Measurements from ENCODE around the gene SHTN1. TPM values are rescaled to one million over a fixed set of nuclear protein-coding genes. Genes with fewer than 3 reads are reported as not detected.

The SHTN1 gene
- total RNA-seq, 1 donor from 2014 or later: 3.6 TPM

DNA sequence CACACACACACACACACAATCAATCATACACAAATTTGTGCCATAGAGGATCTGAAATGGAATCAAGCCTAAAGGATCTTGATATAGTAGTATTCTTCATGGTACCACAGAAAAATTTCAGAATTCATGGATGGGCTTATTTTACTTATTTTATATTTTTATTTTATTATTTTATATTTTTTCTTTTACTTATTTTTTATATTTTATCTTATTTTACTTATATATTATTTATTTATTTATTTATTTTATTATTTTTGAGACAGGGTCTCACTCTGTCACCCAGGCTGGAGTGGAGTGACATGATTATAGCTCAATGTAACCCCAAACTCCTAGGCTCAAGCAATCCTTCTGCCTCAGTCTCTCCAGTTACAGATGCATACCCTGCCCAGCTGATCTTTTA lies 16.7 kb downstream of the SHTN1 start:
- no peak for DNase-seq (ENCODE audit: low read depth)

DNA sequence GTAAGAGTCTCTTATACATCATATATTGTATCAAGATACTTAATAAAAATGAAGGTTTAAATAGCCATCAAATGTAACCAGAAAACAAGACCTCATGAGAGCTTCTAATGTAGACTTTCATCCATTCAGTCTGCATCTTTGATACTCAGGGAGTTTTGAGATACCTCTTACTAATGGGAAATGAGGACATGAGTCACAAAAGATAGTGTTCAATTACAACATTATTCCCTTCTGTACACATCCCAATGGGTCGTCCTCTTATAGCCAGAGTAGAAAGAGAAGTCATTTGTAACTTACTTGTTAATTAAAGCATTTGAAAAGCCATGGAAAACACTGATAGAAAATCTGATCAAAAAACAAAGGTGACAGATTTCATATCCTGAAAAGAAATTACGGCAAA lies 19.4 kb downstream of the SHTN1 start:
- DNase-seq (ENCODE audit: low read depth): no peak

DNA sequence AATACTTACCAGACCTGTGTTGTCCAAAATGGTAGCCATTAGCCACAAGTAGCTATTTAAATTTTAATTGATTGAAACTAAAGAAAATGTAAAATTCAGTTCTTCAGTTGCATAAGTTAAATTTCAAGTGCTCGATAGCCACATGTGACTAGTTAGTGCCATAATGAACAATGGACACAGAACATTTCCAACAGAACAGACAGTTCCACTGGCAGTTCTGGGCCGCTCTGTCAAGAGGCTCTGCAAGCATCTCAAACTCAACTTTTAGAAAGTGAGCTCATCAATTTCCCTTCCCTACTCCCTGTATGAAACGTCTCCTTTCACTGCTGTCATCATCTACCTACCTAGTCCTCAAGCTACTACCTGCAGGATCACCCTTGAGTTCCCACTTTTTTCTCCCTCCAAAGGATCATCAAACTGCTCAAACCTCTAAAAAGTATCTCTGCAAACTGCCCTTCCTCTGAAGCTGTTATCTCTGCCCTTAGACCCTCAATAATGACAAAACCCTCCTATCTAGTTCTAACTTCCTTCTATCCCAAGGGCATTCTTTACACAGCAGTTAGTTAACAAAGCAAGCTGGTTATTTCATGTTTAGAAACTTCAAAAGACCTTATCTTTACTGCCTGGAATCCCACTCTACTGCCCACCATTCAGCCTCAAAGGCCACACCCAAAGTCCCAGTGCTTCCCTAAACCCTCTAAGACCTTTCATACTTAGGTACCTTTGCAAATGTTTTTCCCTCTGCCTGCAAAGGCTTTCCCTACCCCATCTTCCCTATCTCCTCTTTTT lies 20.6 kb downstream of the SHTN1 start:
- no peak for DNase-seq (ENCODE audit: low read depth)

- DNase-seq (ENCODE audit: low read depth): no peak
Measured at GRCh38 chr10:116980041-116980440, 24.9 kb downstream of the SHTN1 start.

DNA sequence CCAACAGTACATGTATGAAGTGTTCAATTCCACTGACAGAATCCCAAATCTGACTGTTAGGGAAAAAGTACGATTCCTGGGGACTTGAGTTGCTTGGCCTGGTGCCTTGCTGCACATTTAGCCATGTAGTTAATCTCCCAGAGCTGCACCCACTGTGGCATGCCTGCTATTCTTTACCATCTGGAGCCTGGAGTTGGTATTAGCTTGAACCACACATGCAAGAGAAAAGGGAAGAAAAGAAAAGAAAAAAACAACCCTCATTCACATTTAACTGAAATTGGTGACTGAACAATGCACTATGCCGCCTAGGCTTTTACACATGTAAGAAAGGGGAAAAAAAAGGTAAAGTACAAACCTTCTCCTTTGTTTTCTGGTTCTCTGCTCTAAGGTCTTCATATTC lies 26.1 kb downstream of the SHTN1 start:
- no peak for DNase-seq (ENCODE audit: low read depth)

DNA sequence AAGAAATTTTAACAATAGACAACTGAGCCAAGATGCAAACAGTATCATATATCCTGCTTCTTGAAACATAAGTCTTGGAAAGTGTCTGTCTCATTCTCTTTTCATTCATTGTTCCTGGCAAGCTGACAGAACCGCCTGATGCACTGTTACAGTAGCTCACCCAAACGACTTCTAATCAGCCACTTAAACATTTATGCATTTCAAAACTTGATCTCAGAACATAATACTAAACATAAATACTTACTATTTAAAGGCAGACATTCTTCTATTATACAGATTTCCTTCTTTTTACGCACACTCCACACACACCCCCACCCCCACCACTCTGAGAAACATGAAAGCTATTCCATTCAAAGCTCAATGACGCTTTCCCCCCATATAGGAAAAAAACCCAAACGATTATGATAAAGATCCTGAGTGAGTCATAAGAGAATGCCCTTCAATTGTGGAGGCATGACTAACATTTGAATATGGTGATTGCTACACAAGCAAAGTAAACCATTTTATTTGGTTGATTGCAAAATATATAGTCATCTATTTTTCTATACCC lies 30.5 kb downstream of the SHTN1 start:
- DNase-seq (ENCODE audit: low read depth): peak; percentile 33

DNA sequence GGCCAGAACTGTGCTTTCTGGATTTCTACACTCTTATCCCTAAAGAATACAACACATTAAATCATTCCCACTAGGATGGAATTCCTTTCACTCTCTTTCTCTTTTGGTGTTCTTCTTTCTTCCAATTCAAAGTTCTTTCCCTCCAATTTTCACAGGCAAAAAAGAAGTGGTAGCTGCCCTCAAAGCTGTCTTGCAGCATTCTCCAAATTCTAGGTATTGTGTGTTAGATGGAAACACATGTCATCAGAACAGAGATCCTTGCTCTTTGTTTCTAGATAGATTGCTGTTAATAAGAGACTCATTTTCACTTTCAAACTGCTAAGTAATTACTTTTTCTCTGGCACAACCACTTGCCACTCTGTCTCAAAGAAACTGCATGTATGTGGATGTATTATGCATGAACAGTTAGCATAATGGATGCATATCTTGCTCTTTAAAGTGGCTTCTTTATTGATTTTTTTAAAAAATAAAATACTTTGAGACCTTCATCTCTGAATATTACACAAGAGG lies 31.0 kb downstream of the SHTN1 start:
- DNase-seq (ENCODE audit: low read depth): no peak

DNA sequence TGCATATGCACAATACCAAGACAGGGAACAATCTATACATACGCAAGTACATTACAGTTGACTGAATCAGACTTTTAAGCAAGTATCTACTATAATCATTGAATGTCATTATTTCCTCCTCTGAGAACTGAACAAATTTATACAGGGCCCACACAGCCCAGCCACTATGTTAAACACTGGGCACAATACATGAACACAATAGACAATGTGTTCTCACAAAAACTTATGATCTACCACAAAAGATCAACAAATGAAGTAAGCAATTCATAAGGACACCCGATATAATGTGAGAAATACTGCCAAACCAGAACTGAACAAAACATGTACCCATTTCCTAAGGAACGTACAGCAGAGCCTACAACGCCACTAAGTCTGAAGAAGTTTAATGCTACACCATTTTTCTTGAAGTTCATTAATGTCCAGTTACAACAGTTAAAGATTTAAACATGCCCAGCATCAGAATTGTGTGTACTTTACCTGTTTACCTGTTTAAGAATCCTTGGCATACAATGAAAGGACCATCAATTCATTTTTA lies 31.5 kb downstream of the SHTN1 start:
- DNase-seq (ENCODE audit: low read depth): no peak

DNA sequence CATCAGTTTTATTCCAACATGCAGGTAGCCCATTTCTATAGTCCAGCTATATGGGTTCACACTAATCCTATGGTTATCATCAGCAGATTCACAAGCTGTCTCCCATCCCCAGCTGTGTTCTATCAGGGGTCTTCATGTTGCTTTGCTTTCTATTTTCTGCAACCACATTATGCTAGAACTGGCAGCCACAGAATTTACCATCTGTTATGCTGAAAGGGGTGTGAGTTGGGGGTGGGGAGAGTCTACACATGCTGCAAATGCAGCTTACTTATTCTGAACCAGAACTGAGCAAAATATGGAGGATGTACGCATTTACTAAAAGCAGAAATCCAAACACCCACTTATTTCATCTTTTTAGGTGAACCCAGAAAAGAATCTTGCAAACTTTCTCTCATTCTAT lies 32.9 kb downstream of the SHTN1 start:
- peak; percentile 47 for DNase-seq (ENCODE audit: low read depth)

DNA sequence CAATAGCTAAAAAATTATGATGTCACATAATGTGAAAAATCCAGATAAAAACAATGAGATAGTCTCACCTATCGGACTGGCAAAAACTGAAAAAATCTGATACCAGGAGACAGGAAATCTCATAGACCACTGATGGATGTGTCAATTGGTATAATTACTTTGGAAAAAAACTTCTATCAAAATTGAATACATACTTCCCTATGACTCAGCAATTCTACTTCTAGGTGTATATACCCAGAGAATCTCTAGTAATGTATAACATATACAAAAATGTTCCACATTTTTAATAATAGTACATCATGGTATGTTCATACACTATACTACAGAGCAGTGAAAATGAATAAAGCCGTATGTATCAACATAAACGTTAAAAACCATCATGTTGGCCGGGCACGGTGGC lies 34.9 kb downstream of the SHTN1 start:
- no peak for DNase-seq (ENCODE audit: low read depth)

DNA sequence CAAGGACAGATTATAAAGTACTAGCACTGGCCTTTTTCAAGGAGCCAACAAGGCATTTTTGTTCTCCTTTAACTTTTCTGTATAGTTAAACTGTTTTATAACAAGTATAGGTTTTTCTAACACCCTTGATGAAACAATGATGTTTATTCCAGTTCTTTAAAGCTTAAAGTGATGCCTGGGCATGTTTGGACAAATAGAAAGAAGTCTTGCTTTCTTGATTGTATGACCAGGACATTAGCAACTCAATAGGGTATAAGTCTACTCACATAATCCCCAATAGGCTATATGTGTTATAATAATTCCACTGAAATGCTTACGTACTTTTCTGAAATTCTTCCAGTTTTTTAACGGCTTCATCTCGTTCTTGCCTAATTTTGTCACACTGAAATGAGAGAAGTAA lies 36.7 kb downstream of the SHTN1 start:
- no peak for DNase-seq (ENCODE audit: low read depth)

GRCh38 chr10:116961406-116962251 lies 43.4 kb downstream of the SHTN1 start:
- no peak for DNase-seq (ENCODE audit: low read depth)

DNA sequence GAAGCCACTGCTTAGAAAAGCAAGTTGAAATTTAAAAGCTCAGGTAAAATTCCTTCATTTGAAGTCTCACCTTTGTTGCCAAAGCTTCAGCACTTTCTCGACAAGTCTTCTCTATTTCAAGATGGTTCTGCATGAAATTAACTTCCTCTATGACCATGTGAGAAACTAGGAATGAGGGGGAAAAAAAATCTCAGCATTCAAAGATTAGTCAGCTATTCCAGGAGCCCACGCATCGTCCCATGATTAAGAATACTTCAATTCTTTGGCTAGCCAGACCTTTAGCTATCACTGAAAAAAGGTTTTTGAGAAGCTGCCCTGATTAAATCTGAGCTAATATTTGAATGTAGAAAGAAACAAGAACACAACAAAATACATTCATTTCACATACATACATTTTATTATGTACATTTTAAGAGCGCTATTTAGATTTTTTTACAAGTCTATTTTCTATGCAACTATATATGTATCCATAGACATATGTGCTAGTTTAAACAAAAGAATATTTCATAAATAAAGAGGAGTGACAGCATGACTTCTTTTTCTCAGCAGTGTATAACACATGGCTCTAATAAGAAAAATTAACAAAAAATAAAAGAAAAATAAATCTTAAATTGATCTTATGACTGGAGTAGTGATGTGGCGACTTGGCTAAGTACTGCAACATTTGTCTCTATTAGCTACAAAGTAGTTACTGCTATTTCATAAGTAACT lies 44.8 kb downstream of the SHTN1 start:
- no peak for DNase-seq (ENCODE audit: low read depth)

- no peak for DNase-seq (ENCODE audit: low read depth)
Measured at GRCh38 chr10:116952729-116953128, 52.3 kb downstream of the SHTN1 start.

GRCh38 chr10:116948530-116948870 lies 56.5 kb downstream of the SHTN1 start:
- DNase-seq (ENCODE audit: low read depth): no peak

DNA sequence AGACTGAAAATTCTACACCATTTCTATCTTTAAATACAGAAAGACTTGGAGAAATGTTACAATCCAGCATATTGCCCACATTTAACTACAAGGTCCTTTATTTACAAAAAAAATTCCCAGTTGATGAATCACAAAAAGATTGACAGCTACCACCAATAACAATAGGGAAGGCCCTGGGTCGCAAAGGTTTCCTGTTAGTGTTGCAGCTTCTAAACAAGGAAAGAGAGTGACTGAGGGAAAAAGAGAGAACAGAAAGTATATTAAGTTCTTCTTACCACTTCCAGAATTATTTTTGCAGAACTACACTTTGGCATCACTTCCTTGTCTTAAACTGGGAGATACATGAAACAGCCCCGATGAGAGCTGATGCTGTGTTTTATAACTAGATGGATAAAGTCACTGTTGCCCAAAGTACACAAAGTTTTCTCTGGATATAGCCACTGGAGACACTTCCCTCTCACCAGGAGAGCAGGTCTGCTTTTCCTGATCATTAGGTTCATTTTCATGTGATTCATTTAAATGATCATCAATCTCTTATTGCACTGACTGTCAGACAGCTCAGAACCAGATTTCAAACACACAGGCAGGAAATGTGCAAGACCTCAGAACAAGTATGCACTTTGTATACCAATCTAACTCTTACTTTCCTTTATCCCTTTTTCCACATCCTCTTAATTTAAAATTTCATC lies 57.0 kb downstream of the SHTN1 start:
- peak; percentile 54 for DNase-seq (ENCODE audit: low read depth)

- DNase-seq (ENCODE audit: low read depth): no peak
Measured at GRCh38 chr10:116944911-116945310, 60.1 kb downstream of the SHTN1 start.

DNA sequence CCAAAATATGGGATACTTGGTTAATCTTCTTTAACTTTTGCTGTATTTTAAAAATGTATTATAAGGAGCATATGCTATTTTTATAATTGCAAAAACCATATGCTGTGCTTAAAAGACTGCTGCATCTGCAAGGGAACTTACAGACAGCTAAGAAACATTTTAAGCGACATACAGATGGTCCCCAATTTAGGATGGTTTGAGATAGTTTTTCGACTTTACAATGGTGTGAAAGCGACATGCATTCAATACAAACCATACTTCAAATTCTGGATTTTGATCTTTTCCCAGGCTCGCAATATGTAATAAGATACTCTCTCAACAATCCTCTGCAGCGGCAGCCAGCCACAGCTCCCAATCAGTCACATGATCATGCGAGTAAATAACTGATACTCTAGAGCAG lies 73.2 kb downstream of the SHTN1 start:
- no peak for DNase-seq (ENCODE audit: low read depth)

- no peak for DNase-seq (ENCODE audit: low read depth)
Measured at GRCh38 chr10:116926426-116926825, 78.6 kb downstream of the SHTN1 start.

- no peak for DNase-seq (ENCODE audit: low read depth)
Measured at GRCh38 chr10:116925056-116925455, 79.9 kb downstream of the SHTN1 start.

GRCh38 chr10:116919706-116920105 lies 85.3 kb downstream of the SHTN1 start:
- DNase-seq (ENCODE audit: low read depth): no peak
